GM13977 (cell line): Measurements from ENCODE around the gene PKM.

Source experiments
- DNase-seq: peaks from one replicate; pipeline ENCODE4 v3.0.0; 2012; ENCODE audit warnings: low spot score
- in situ Hi-C: fragments of 300-500 bp; cut with MboI; formaldehyde crosslinking; loops from one replicate; pipeline ENCODE4 v1.12.0; 2022; ENCODE audit warnings: low sequenced_read_pairs, low pct_unique_long_range_greater_than_20kb, mixed read lengths, inconsistent platforms; ENCODE audit not compliant: unreplicated experiment
- TF ChIP-seq, protein P1 (sequence below): IDR thresholded peaks from 2 replicates; pipeline ENCODE4 v1.5.1; 2012; ENCODE audit warnings: mild to moderate bottlenecking, control low read depth; ENCODE audit not compliant: insufficient read depth; ENCODE audit errors: extremely low read depth, missing control alignments

Gene PKM

DNA sequence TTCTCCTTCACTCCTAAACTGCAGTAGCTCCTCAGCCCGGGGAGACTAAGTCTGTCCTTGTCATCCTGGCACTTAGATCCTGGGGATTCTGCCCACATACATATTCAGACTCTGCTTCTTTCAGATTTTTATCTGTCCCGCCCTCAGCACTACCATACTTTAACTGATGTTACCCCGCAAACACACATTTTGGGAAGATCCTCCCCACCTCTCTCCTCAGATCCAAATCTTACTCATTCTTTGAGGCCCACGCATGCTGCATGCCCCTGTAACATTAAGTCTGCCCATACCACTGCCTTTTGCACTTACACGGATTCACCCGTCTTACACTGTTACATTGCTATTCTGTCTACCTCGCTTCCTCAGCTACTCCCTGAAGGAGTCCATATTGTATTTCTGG lies 76.7 kb downstream of the PKM start:
- DNase-seq, result no peak
- in situ Hi-C loops, result no loop called here
- TF ChIP-seq, protein P1, sequence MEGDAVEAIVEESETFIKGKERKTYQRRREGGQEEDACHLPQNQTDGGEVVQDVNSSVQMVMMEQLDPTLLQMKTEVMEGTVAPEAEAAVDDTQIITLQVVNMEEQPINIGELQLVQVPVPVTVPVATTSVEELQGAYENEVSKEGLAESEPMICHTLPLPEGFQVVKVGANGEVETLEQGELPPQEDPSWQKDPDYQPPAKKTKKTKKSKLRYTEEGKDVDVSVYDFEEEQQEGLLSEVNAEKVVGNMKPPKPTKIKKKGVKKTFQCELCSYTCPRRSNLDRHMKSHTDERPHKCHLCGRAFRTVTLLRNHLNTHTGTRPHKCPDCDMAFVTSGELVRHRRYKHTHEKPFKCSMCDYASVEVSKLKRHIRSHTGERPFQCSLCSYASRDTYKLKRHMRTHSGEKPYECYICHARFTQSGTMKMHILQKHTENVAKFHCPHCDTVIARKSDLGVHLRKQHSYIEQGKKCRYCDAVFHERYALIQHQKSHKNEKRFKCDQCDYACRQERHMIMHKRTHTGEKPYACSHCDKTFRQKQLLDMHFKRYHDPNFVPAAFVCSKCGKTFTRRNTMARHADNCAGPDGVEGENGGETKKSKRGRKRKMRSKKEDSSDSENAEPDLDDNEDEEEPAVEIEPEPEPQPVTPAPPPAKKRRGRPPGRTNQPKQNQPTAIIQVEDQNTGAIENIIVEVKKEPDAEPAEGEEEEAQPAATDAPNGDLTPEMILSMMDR, result no peak

DNA sequence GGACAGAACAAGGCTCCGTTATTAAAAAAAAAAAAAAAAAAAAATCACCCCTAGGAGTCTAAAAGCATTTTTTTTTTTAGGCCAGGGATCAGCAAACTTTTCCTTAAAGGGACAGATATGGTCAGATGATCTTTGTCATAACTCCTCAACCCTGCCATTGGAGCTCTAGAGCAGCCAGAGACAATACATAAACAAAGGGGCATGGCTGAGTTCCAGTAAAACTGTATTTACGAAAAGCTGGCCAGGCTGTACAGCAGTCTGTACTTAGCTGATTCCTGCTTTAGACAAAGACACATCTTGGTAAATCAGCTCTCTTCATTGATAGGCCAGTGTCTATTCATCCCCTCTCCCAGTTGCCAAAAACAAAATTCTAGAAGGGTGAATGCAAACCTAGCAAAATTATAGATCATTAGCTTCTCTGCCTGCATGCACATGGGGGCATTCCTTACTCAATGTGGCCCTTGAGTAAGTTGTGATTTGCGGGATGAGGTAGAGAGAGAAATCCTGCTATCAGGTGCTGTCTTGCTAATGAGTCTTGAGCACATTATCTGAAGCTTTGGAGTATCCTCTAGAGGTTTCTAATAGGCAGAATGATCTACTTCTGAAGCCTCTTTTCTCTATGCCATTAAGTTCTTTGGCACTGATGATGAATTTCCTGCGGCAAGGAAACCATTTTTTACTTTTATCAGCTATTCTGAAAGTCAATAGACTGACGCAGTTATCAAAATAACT lies 77.6 kb downstream of the PKM start:
- TF ChIP-seq, protein P1, result no peak
- in situ Hi-C loops, result no loop called here
- no peak for DNase-seq
